HG02852 (cell line): ENCODE measurements around the gene SERTAD3.
"Not testable (repeated sequence)": the region's sequence is repeated elsewhere in the genome, so short reads cannot be mapped to it uniquely, and the experiment has no call there.

Source experiments
- ATAC-seq: cut with Tn5 transposase; IDR thresholded peaks from one replicate; pipeline ENCODE4 v1.9.1; 2021; ENCODE audit warnings: mild to moderate bottlenecking, moderate library complexity; ENCODE audit not compliant: unreplicated experiment

The SERTAD3 gene

GRCh38 chr19:40428197-40428596 is 15.9 kb downstream of the SERTAD3 start:
- ATAC-seq = not testable (repeated sequence)

- peak; percentile 83 for ATAC-seq
Measured at GRCh38 chr19:40425450-40426287, 18.5 kb downstream of the SERTAD3 start, which contains the start of gene SERTAD1. TSS of gene SERTAD1 (minus strand) at chr19:40425992. CDS start at chr19:40423546, 2,446 bp downstream.

- no peak for ATAC-seq
Measured at GRCh38 chr19:40424637-40425449, 19.3 kb downstream of the SERTAD3 start.

GRCh38 chr19:40423938-40424337 is 20.2 kb downstream of the SERTAD3 start:
- no peak for ATAC-seq

GRCh38 chr19:40422748-40423566 is 21.2 kb downstream of the SERTAD3 start:
- no peak for ATAC-seq

- ATAC-seq = no peak
Measured at GRCh38 chr19:40421993-40422747, 22.0 kb downstream of the SERTAD3 start.

- ATAC-seq = peak; percentile 42
Measured at GRCh38 chr19:40420766-40421765, 23.1 kb downstream of the SERTAD3 start.

- ATAC-seq = no peak
Measured at GRCh38 chr19:40420451-40420765, 23.7 kb downstream of the SERTAD3 start.

- ATAC-seq = no peak
Measured at GRCh38 chr19:40419780-40420179, 24.4 kb downstream of the SERTAD3 start.

GRCh38 chr19:40419066-40419612 is 25.0 kb downstream of the SERTAD3 start:
- no peak for ATAC-seq

- ATAC-seq = no peak
Measured at GRCh38 chr19:40418040-40418439, 26.1 kb downstream of the SERTAD3 start.

GRCh38 chr19:40417643-40417981 is 26.5 kb downstream of the SERTAD3 start:
- no peak for ATAC-seq

GRCh38 chr19:40416918-40417642 is 27.1 kb downstream of the SERTAD3 start:
- ATAC-seq = no peak

- no peak for ATAC-seq
Measured at GRCh38 chr19:40415768-40416167, 28.4 kb downstream of the SERTAD3 start.

- ATAC-seq = no peak
Measured at GRCh38 chr19:40414542-40415535, 29.3 kb downstream of the SERTAD3 start.

- no peak for ATAC-seq
Measured at GRCh38 chr19:40413291-40413845, 30.8 kb downstream of the SERTAD3 start, which contains the start of gene PRX. TSS of gene PRX (minus strand) at chr19:40413378. CDS start at chr19:40407932, 5,446 bp downstream.

GRCh38 chr19:40412866-40413265 is 31.3 kb downstream of the SERTAD3 start:
- ATAC-seq = no peak
